Endothelial cell of umbilical vein (primary cell): Measurements from ENCODE around the gene ZBTB12.

Source experiments
- CTCF ChIP-seq, 2 donors: IDR thresholded peaks; 1 replicate in 1 of 2; 2 replicates in 1 of 2; pipeline ENCODE4 v1.5.1; 2011; ENCODE audit warnings: low read length in 2 of 2, mild to moderate bottlenecking in 2 of 2, moderate library complexity in 2 of 2, control low read depth in 1 of 2, inconsistent platforms in 1 of 2, low read depth in 1 of 2; ENCODE audit not compliant: insufficient read depth in 1 of 2; ENCODE audit errors: extremely low read depth in 1 of 2
- EZH2 ChIP-seq: IDR thresholded peaks from 2 replicates; pipeline ENCODE4 v1.6.1; 2012; ENCODE audit warnings: borderline replicate concordance, low read depth, mild to moderate bottlenecking, moderate library complexity, low read length, inconsistent platforms; ENCODE audit not compliant: severe bottlenecking
- POLR2A ChIP-seq: IDR thresholded peaks from 2 replicates; pipeline ENCODE4 v1.6.1; 2012; ENCODE audit warnings: low read depth, mild to moderate bottlenecking, control low read depth, low read length
- POLR2AphosphoS5 ChIP-seq: IDR thresholded peaks from 2 replicates; pipeline ENCODE4 v1.6.1; 2012; ENCODE audit warnings: low read depth, mild to moderate bottlenecking, control low read depth, low read length, moderate library complexity; ENCODE audit not compliant: insufficient read depth

- no peak for TF ChIP-seq POLR2AphosphoS5
- no peak for TF ChIP-seq CTCF (IDR thresholded peaks at IDR 0.05; ENCODE audit: extremely low read depth in 1 of 2, insufficient read depth in 1 of 2, low read depth in 1 of 2, low read length in 2 of 2)
- TF ChIP-seq POLR2A = no peak
- TF ChIP-seq EZH2 = no peak
These were observed 18.9 kb upstream of the ZBTB12 start for GRCh38 chr6:31920811-31921210.
